ENCODE data around the gene SHROOM1.
"Not testable (repeated sequence)": the region's sequence is repeated elsewhere in the genome, so short reads cannot be mapped to it uniquely, and the experiment has no call there.

SHROOM1 gene

GRCh38 chr5:132810605-132811004 lies 19.8 kb downstream of the SHROOM1 start:
- DNase-seq (ENCODE audit: extremely low read depth, low read depth): no peak
- TF ChIP-seq, protein P1, sequence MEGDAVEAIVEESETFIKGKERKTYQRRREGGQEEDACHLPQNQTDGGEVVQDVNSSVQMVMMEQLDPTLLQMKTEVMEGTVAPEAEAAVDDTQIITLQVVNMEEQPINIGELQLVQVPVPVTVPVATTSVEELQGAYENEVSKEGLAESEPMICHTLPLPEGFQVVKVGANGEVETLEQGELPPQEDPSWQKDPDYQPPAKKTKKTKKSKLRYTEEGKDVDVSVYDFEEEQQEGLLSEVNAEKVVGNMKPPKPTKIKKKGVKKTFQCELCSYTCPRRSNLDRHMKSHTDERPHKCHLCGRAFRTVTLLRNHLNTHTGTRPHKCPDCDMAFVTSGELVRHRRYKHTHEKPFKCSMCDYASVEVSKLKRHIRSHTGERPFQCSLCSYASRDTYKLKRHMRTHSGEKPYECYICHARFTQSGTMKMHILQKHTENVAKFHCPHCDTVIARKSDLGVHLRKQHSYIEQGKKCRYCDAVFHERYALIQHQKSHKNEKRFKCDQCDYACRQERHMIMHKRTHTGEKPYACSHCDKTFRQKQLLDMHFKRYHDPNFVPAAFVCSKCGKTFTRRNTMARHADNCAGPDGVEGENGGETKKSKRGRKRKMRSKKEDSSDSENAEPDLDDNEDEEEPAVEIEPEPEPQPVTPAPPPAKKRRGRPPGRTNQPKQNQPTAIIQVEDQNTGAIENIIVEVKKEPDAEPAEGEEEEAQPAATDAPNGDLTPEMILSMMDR (IDR thresholded peaks at IDR 0.05; ENCODE audit: low read depth, low read length): no peak

- no peak for DNase-seq (ENCODE audit: extremely low read depth, low read depth)
- TF ChIP-seq, protein P1 (IDR thresholded peaks at IDR 0.05; ENCODE audit: low read depth, low read length): no peak
These were observed 21.6 kb downstream of the SHROOM1 start for GRCh38 chr5:132808866-132809265.

- TF ChIP-seq, protein P1 (IDR thresholded peaks at IDR 0.05; ENCODE audit: low read depth, low read length): no peak
- DNase-seq (ENCODE audit: extremely low read depth, low read depth): no peak
These were observed 22.0 kb downstream of the SHROOM1 start for GRCh38 chr5:132808448-132808847.

GRCh38 chr5:132807163-132807838 lies 23.1 kb downstream of the SHROOM1 start:
- TF ChIP-seq, protein P1 (IDR thresholded peaks at IDR 0.05; ENCODE audit: low read depth, low read length): no peak
- DNase-seq (ENCODE audit: extremely low read depth, low read depth): no peak

DNA sequence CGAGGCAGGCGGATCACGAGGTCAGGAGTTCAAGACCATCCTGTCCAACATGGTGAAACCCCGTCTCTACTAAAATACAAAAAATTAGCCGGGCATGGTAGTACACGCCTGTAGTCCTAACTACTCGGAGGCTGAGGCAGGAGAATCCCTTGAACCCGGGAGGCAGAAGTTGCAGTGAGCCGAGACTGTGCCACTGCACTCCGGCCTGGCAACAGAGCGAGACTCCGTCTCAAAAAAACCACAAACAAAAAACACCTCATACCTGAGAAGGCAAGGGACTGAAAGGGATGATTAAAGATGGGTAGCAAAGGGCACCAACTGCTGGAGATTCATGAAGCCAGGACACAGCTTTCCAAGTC lies 23.7 kb downstream of the SHROOM1 start:
- not testable (repeated sequence) for DNase-seq (ENCODE audit: extremely low read depth, low read depth)

DNA sequence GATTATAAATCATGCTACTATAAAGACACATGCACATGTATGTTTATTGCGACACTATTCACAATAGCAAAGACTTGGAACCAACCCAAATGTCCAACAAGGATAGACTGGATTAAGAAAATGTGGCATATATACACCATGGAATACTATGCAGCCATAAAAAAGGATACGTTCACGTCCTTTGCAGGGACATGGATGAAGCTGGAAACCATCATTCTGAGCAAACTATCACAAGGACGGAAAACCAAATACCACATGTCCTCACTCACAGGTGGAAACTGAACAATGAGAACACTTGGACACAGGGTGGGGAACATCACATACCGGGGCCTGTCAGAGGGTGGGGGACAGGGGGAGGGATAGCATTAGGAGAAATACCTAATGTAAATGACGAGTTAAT lies 24.6 kb downstream of the SHROOM1 start:
- not testable (repeated sequence) for DNase-seq (ENCODE audit: extremely low read depth, low read depth)

DNA sequence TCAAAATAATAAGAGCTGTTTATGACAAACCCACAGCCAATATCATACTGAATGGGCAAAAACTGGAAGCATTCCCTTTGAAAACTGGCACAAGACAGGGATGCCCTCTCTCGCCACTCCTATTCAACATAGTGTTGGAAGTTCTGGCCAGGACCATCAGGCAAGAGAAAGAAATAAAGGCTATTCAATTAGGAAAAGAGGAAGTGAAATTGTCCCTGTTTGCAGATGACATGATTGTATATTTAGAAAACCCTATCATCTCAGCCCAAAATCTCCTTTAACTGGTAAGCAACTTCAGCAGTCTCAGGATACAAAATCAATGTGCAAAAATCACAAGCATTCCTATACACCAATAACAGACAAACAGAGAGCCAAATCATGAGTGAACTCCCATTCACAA lies 26.2 kb downstream of the SHROOM1 start:
- DNase-seq (ENCODE audit: extremely low read depth, low read depth): not testable (repeated sequence)

- not testable (repeated sequence) for DNase-seq (ENCODE audit: extremely low read depth, low read depth)
These were observed 27.8 kb downstream of the SHROOM1 start for GRCh38 chr5:132802685-132803066.

DNA sequence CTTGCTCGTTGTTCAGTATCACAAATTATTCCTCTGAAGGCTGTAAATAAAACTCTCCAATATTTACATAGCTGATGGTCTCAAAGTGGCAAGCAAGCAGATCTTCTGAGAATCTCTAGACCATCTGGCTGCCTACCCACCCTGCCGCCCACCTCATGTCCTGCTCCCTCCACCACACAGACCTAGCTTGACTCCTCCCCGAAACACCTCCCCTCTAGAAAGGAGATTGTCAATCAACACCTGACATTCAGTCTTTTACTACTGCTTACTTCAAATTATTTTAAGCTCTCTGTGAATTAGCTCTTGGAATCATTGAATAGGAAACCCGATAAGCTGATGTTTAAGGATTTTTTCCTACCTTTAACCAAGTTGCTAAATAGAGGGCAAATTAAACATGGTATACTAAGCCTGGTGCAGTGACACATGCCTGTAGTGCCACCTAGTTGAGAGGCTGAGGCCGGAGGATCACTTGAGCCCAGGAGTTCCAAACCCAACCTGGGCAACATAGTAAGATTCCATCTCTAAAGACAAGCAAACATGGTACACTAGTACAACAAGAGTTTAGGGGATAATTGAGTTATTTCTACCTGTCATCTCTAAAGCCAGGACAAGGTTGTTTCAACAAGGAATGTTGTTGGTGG lies 28.3 kb downstream of the SHROOM1 start:
- no peak for DNase-seq (ENCODE audit: extremely low read depth, low read depth)
- TF ChIP-seq, protein P1 (IDR thresholded peaks at IDR 0.05; ENCODE audit: low read depth, low read length): peak; percentile 9
